ENCODE data around the gene ZNF865. TPM values are rescaled to one million over a fixed set of nuclear protein-coding genes. Genes with fewer than 3 reads are reported as not detected.

The ZNF865 gene
- total and polyA plus RNA-seq, 4 donors: 1.1 to 16.4 (median 9.6) TPM

DNA sequence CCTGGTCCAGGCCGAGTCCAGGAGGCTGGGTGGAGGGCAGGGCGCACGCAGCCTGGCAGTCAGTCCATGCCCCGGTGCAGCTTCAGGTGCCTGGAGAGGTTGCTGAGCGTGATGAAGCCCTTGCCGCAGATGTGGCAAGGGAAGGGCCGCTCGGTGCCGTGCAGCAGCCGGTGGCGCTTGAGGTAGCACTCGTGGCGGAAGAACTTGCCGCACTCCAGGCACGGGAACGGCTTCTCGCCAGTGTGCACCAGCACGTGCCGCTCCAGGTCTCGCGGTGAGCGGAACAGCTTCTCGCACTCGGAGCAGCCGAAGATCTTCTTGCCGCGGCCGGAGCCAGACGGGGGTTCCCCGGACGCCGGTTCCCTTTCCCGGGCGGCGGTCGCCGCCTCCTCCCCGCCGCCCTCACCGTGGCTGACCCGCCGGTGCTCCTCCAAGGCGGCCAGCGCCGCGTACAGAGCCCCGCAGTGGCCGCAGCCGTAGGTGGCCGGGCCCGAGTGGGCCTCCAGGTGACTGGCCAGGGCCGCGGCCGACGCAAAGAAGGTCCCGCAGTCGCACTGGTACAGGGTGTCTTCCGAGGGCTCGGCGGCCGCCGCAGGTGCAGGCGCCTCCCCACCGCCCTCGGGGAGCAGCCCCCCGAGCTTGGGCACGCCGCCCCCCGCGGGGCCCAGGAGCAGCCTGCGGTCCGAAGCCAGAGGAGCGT is 12.9 kb upstream of the ZNF865 start:
- ATAC-seq (ENCODE audit: low FRiP score) (no peak), DNase-seq (no peak)
- Histone ChIP-seq H3K27me3 (ENCODE audit: control insufficient read depth in 1 of 2, insufficient read depth in 2 of 2, low read length in 1 of 2) (no peaks in the 10 kb centered on the region), H3K9me3 (ENCODE audit: control insufficient read depth, low read length) (no peaks in the 10 kb centered on the region), H3K4me3 (ENCODE audit: low read length in 2 of 2) (no peak overlapping the region), H3K36me3 (ENCODE audit: control insufficient read depth in 1 of 2, insufficient read depth in 2 of 2, low read length in 1 of 2) (peaks cover 0 to 3% of the 10 kb centered on the region in 2 donors), H3K27ac (ENCODE audit: low read depth in 1 of 2, low read length in 2 of 2) (no peak overlapping the region), H3K4me1 (ENCODE audit: control insufficient read depth in 1 of 2, insufficient read depth in 2 of 2, low read length in 2 of 2) (no peaks in the 10 kb centered on the region)
- intact Hi-C loops (cut with DNase I): no loop called here
- WGBS, 2 donors: 83 to 85% methylated on average over 56 to 73 of the region's 73 CpGs

DNA sequence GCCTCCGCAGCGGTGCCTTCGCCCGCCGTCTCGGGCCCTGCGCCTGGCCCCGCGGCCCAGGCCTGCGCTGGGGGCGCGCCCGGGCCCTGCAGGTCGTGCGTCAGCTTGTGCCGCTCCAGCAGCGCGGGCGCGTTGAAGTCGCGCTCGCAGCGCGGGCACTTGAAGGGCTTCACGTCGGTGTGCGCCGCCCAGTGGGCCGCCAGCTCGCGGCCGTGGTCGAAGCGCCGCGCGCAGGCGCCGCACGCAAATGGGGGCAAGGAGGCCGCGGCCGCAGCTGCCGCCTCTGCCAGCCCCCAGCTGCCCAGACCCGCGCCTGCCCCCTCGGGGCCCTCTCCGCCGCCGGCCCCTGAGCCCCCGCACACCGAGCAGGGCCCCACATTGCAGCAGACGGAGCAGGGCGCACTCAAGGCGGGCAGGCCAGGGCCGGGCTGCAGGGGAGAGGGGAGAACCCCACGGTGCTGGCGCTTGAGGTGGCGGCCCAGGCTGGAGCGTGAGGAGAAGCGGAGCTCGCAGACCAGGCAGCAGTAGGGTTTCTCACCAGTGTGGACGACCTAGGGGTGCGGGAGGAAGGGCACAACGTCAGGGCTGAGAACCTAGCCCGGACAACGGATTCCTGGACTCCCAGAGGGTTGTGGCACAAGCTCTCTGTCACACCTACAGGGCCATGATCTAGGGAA is 12.2 kb upstream of the ZNF865 start:
- Histone ChIP-seq H3K27ac (ENCODE audit: low read depth in 1 of 2, low read length in 2 of 2) (no peak overlapping the region), H3K36me3 (ENCODE audit: control insufficient read depth in 1 of 2, insufficient read depth in 2 of 2, low read length in 1 of 2) (peaks cover 0 to 3% of the 10 kb centered on the region in 2 donors), H3K4me3 (ENCODE audit: low read length in 2 of 2) (no peak overlapping the region), H3K27me3 (ENCODE audit: control insufficient read depth in 1 of 2, insufficient read depth in 2 of 2, low read length in 1 of 2) (no peaks in the 10 kb centered on the region), H3K4me1 (ENCODE audit: control insufficient read depth in 1 of 2, insufficient read depth in 2 of 2, low read length in 2 of 2) (no peaks in the 10 kb centered on the region), H3K9me3 (ENCODE audit: control insufficient read depth, low read length) (no peaks in the 10 kb centered on the region)
- 77 to 78% methylated on average over 66 to 68 of the region's 68 CpGs for WGBS, 2 donors
- DNase-seq (no peak), ATAC-seq (ENCODE audit: low FRiP score) (no peak)
- intact Hi-C loops (cut with DNase I): no loop called here

DNA sequence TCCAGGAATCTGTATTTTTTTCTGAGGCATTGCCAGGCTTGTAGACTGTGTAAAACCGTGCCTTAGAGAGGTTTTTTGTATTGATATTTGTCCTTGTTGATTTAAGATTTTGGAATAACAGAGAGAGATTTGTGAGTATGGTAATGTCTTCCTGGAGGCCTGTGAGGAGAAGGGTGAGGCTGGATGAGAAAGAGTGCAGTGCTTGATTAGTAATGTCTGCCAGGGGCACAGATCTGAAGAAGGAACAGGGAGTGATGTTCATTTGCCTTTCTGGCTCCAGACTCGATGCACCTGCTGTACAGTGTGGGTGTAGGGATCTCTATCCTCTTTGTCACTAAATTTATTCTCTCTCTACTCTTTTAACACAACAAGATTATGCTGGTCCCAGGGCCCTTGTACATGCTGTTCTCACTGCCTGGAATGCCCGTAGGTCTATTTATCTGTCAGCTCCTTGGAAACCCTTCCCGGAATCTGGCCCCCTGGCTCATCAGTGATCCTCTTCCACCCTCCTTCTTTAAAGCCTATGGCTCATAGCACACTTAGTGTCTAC is 10.4 kb upstream of the ZNF865 start:
- H3K27me3 ChIP-seq (ENCODE audit: control insufficient read depth in 1 of 2, insufficient read depth in 2 of 2, low read length in 1 of 2): no peaks in the 10 kb centered on the region
- H3K4me3 ChIP-seq (ENCODE audit: low read length in 2 of 2): no peak overlapping the region
- no peaks in the 10 kb centered on the region for H3K4me1 ChIP-seq (ENCODE audit: control insufficient read depth in 1 of 2, insufficient read depth in 2 of 2, low read length in 2 of 2)
- H3K36me3 ChIP-seq (ENCODE audit: control insufficient read depth in 1 of 2, insufficient read depth in 2 of 2, low read length in 1 of 2): peaks cover 0 to 3% of the 10 kb centered on the region in 2 donors
- DNase-seq (no peak), ATAC-seq (ENCODE audit: low FRiP score) (no peak)
- intact Hi-C loops (cut with DNase I): no loop called here
- no peak overlapping the region for H3K27ac ChIP-seq (ENCODE audit: low read depth in 1 of 2, low read length in 2 of 2)
- H3K9me3 ChIP-seq (ENCODE audit: control insufficient read depth, low read length): no peaks in the 10 kb centered on the region
- WGBS, 2 donors: 89% methylated on average over 4 of the region's 4 CpGs

DNA sequence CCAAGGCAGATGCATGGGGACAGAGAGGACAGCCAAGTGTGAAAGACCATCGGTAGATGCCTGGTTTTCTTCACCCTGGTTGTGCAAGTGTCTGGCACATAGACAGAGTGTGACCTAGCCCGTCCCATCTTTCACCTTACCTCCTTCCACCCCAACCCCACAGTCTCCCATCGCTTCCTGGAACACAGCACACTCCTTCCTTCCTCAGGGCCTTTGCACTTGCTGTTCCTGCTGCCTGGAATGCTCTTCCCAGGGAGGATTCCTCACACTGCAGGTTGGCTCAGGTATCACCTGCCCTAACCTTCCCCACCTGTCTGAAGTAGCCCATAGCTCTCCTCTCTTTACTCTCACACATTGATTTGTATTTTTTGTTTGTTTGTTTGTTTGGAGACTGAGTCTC is 9.1 kb upstream of the ZNF865 start:
- peaks cover 0 to 3% of the 10 kb centered on the region in 2 donors for H3K36me3 ChIP-seq (ENCODE audit: control insufficient read depth in 1 of 2, insufficient read depth in 2 of 2, low read length in 1 of 2)

DNA sequence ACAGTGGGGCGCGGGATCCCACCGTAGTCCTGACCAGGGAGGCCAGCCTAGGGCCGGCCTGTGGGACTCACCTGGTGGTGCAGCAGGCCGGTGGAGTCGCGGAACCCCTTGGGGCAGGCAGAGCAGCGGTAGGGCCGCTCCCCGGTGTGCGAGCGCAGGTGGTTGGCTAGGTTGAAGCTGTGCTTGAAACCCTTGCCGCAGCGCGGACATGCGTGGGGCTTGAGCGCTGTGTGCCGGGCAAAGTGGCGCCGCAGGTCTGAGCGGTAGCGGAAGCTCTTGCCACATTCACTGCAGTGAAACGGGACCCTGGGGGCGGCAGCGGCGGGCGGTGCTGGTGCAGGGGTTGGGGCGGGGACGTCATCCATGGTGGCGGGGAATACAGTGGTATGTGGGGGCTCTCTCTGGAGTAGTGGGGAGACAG is 7.9 kb upstream of the ZNF865 start:
- intact Hi-C loops (cut with DNase I): no loop called here
- Histone ChIP-seq H3K4me3 (ENCODE audit: low read length in 2 of 2) (no peak overlapping the region), H3K27me3 (ENCODE audit: control insufficient read depth in 1 of 2, insufficient read depth in 2 of 2, low read length in 1 of 2) (no peaks in the 10 kb centered on the region), H3K4me1 (ENCODE audit: control insufficient read depth in 1 of 2, insufficient read depth in 2 of 2, low read length in 2 of 2) (no peaks in the 10 kb centered on the region), H3K9me3 (ENCODE audit: control insufficient read depth, low read length) (no peaks in the 10 kb centered on the region), H3K27ac (ENCODE audit: low read depth in 1 of 2, low read length in 2 of 2) (no peak overlapping the region), H3K36me3 (ENCODE audit: control insufficient read depth in 1 of 2, insufficient read depth in 2 of 2, low read length in 1 of 2) (peaks cover 0 to 3% of the 10 kb centered on the region in 2 donors)
- 91 to 96% methylated on average over 26 to 30 of the region's 30 CpGs for WGBS, 2 donors
- DNase-seq (peak in 1 of 2 donors; percentile 78), ATAC-seq (ENCODE audit: low FRiP score) (no peak)

More for the DNA sequence above, 9.1 kb upstream of the ZNF865 start:
- WGBS, 2 donors: 92 to 94% methylated on average over 3 of the region's 3 CpGs
- DNase-seq (no peak), ATAC-seq (ENCODE audit: low FRiP score) (no peak)
- Histone ChIP-seq H3K27me3 (ENCODE audit: control insufficient read depth in 1 of 2, insufficient read depth in 2 of 2, low read length in 1 of 2) (no peaks in the 10 kb centered on the region), H3K4me1 (ENCODE audit: control insufficient read depth in 1 of 2, insufficient read depth in 2 of 2, low read length in 2 of 2) (no peaks in the 10 kb centered on the region), H3K4me3 (ENCODE audit: low read length in 2 of 2) (no peak overlapping the region), H3K9me3 (ENCODE audit: control insufficient read depth, low read length) (no peaks in the 10 kb centered on the region), H3K27ac (ENCODE audit: low read depth in 1 of 2, low read length in 2 of 2) (no peak overlapping the region)
- intact Hi-C loops (cut with DNase I): no loop called here

DNA sequence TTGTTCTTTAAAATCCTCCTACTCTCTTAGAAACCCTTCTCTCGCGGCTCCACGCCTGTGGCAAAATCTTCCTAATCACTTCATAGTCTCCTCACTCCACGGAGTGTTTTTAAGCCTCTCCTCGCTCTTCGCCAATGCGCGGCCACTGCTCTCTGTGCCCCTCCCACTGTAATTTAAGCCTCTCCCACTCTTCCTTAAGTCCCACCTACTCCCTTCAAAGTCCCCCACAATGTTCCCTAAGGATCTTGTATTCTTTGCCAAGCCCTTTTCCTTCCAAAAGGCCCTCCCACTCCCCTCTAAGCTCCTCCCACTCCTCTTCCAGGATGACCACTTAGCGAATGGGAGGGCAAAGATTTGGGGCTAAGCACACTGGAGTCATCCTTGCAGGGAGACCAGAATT is 7.4 kb upstream of the ZNF865 start:
- no peaks in the 10 kb centered on the region for H3K27me3 ChIP-seq (ENCODE audit: control insufficient read depth in 1 of 2, insufficient read depth in 2 of 2, low read length in 1 of 2)
- no peak overlapping the region for H3K4me3 ChIP-seq (ENCODE audit: low read length in 2 of 2)
- 74 to 88% methylated on average over 9 of the region's 9 CpGs for WGBS, 2 donors
- DNase-seq: no peak
- H3K27ac ChIP-seq (ENCODE audit: low read depth in 1 of 2, low read length in 2 of 2): no peak overlapping the region
- no peaks in the 10 kb centered on the region for H3K9me3 ChIP-seq (ENCODE audit: control insufficient read depth, low read length)
- ATAC-seq (ENCODE audit: low FRiP score): no peak
- H3K36me3 ChIP-seq (ENCODE audit: control insufficient read depth in 1 of 2, insufficient read depth in 2 of 2, low read length in 1 of 2): peaks cover 0 to 3% of the 10 kb centered on the region in 2 donors
- no peaks in the 10 kb centered on the region for H3K4me1 ChIP-seq (ENCODE audit: control insufficient read depth in 1 of 2, insufficient read depth in 2 of 2, low read length in 2 of 2)
- intact Hi-C loops (cut with DNase I): no loop called here

DNA sequence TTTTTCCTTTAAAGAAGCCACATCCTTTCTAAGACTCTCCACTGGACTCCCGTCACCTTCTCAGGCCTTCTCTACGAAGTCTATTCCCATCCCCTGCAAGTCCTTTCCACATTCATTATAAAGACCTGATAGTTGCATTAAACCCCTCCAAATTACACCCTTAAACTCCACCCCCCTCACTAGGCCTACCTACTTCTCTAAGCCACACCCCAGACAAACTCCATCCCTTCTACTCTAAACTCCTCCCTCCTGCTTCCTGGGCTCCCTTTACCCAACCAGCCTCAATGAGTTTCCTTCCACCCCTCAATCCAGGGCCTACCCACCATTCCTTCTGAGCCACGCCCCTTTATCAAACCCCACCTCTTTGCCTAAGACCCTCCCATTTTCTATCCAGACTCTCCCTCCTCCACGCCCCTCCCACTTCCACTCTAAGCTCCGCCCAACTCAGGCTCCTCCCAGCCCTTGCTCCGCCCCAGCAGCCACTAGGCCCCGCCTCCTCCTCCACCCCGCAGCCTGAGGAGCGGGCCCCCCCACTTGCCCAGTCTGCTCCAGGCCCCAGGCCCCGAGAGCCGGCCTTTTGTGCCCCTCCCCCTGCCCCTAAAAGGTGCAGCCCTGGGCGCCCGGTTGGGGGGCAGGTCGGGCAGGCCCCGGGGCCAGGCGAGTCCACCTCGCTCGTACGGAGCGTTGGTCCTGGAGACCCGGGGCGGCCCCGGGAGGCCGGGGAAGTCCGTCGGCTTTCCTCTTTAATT is 6.6 kb upstream of the ZNF865 start:
- no peaks in the 10 kb centered on the region for H3K4me1 ChIP-seq (ENCODE audit: control insufficient read depth in 1 of 2, insufficient read depth in 2 of 2, low read length in 2 of 2)
- peak overlapping the region; percentile 60 to 83 for H3K27ac ChIP-seq (ENCODE audit: low read depth in 1 of 2, low read length in 2 of 2)
- DNase-seq (peak; percentile 95 to 97), ATAC-seq (ENCODE audit: low FRiP score) (peak; percentile 92)
- H3K27me3 ChIP-seq (ENCODE audit: control insufficient read depth in 1 of 2, insufficient read depth in 2 of 2, low read length in 1 of 2): no peaks in the 10 kb centered on the region
- intact Hi-C loops (cut with DNase I): loop anchor here in 1 of 2 donors (1.0 kb wide), 1 partner anchor 12 kb away; no protein-coding TSS in a partner anchor
- H3K4me3 ChIP-seq (ENCODE audit: low read length in 2 of 2): peak overlapping the region; percentile 70 to 82
- H3K36me3 ChIP-seq (ENCODE audit: control insufficient read depth in 1 of 2, insufficient read depth in 2 of 2, low read length in 1 of 2): peaks cover 0 to 3% of the 10 kb centered on the region in 2 donors
- no peaks in the 10 kb centered on the region for H3K9me3 ChIP-seq (ENCODE audit: control insufficient read depth, low read length)
- WGBS, 2 donors: 6 to 7% methylated on average over 26 of the region's 26 CpGs

DNA sequence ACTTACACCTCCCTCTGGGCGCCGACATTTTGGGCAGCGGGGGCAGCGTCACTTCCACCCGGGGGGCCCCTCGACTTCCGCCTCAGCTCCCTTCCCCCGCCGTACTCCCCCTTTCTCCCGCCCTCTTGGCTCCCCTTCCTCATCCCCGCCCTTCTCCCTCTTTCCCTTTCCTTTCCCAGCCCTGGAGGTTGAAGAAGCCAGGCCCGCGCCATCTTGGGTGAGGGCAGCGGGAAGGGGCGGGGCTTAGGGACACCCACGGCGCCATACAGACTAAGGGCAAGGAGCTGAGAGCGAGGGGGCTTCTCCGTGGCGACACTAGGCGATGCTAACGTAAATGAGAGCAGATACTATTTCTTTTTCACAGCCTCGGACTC is 6.0 kb upstream of the ZNF865 start, which contains the start of gene FIZ1:
FIZ1 (minus strand) TSS at position 50 of the 374 bp plus-strand sequence. CDS start 1,652 bp downstream, outside the sequence.
- peak within 1 kb of the TSS; percentile 72 to 82 for H3K4me3 ChIP-seq (ENCODE audit: low read length in 2 of 2)
- no peaks in the 10 kb centered on the region for H3K4me1 ChIP-seq (ENCODE audit: control insufficient read depth in 1 of 2, insufficient read depth in 2 of 2, low read length in 2 of 2)
- H3K27me3 ChIP-seq (ENCODE audit: control insufficient read depth in 1 of 2, insufficient read depth in 2 of 2, low read length in 1 of 2): no peaks in the 10 kb centered on the region
- H3K9me3 ChIP-seq (ENCODE audit: control insufficient read depth, low read length): no peaks in the 10 kb centered on the region
- 0 to 1% methylated on average over 17 to 23 of the region's 23 CpGs for WGBS, 2 donors
- peak within 1 kb of the TSS; percentile 83 to 89 for H3K27ac ChIP-seq (ENCODE audit: low read depth in 1 of 2, low read length in 2 of 2)
- peaks cover 0 to 3% of the 10 kb centered on the region in 2 donors for H3K36me3 ChIP-seq (ENCODE audit: control insufficient read depth in 1 of 2, insufficient read depth in 2 of 2, low read length in 1 of 2)
- DNase-seq: peak; percentile 99
- intact Hi-C loops (cut with DNase I): loop anchor here in 1 of 2 donors (1.0 kb wide), 1 partner anchor 12 kb away; no protein-coding TSS in a partner anchor
- ATAC-seq (ENCODE audit: low FRiP score): peak; percentile 97

Measured in aorta (tissue), 5 donors.